Sigmoid colon (tissue), 7 donors: Measurements from ENCODE around the gene MAP1B. TPM values are rescaled to one million over a fixed set of nuclear protein-coding genes. Genes with fewer than 3 reads are reported as not detected.

ENCODE experiments used
- DNase-seq: peaks from one replicate; pipeline ENCODE4 v3.0.0-alpha.2; 2019
- H3K27ac ChIP-seq, 4 donors: fragments of 200-600 bp; sonication (generic); one replicate each; pipeline ENCODE4 v1.5.1; 2016 to 2019; ENCODE audit warnings: mild to moderate bottlenecking in 1 of 4
- H3K27me3 ChIP-seq, 3 donors: fragments of 200-600 bp; sonication (generic); one replicate each; pipeline ENCODE4 v1.5.1; 2019; ENCODE audit warnings: mild to moderate bottlenecking in 1 of 3
- H3K36me3 ChIP-seq, 4 donors: fragments of 200-600 bp; sonication (generic); one replicate each; pipeline ENCODE4 v1.5.1; 2016 to 2019
- H3K4me1 ChIP-seq, 4 donors: fragments of 200-600 bp; sonication (generic); one replicate each; pipeline ENCODE4 v1.5.1; 2017 to 2019
- H3K4me3 ChIP-seq, 4 donors: fragments of 200-600 bp; sonication (generic); one replicate each; pipeline ENCODE4 v1.5.1; 2017 to 2019; ENCODE audit warnings: mild to moderate bottlenecking in 2 of 4, moderate library complexity in 1 of 4
- H3K9me3 ChIP-seq, 4 donors: fragments of 200-600 bp in 3 of 4; sonication (generic) in 3 of 4; one replicate each; pipeline versions ENCODE4 v1.5.1 to v1.6.1; 2013 to 2019
- CTCF ChIP-seq, 4 experiments: fragments of 450-650 bp in 3 of 4; fragments of 200-600 bp in 1 of 4; IDR thresholded peaks; one replicate each; pipeline ENCODE4 v1.5.1; 2016 to 2019; ENCODE audit warnings: antibody characterized with exemption in 4 of 4, mild to moderate bottlenecking in 3 of 4, moderate library complexity in 2 of 4
- EP300 ChIP-seq, 4 donors: sonication (generic); formaldehyde crosslinking; IDR thresholded peaks; one replicate each; pipeline ENCODE4 v1.6.1; 2017; ENCODE audit warnings: antibody characterized with exemption in 4 of 4
- POLR2A ChIP-seq, 2 donors: fragments of 450-650 bp; IDR thresholded peaks; one replicate each; pipeline ENCODE4 v1.6.1; 2016; ENCODE audit warnings: antibody characterized with exemption in 2 of 2, mild to moderate bottlenecking in 2 of 2, moderate library complexity in 2 of 2
- POLR2AphosphoS5 ChIP-seq, 4 donors: sonication (generic); formaldehyde crosslinking; IDR thresholded peaks; one replicate each; pipeline ENCODE4 v1.6.1; 2017; ENCODE audit warnings: antibody characterized with exemption in 4 of 4
- whole genome bisulfite sequencing, 2 donors: extraction: QIAGEN DNeasy Blood & Tissue Kit; methylation state at CpG; one replicate each; pipeline ENCODE4 v1.1.7; 2013; 5-methylcytosine and 5-hydroxymethylcytosine counted together
- intact Hi-C: fragments of 100-400 bp; cut with DNase I; formaldehyde crosslinking; loops from one replicate; pipeline ENCODE4 v1.15.1; 2023
- polyA plus RNA-seq, 3 donors: library from polyadenylated mRNA; stranded (reverse); fragments of 200-250 nt; gene quantifications; one replicate each; pipeline ENCODE4 v1.2.3, GENCODE V29; 2013
- total RNA-seq, 4 donors: library from RNA; depleted of rRNA; stranded (reverse); fragments of >200 nt; gene quantifications; one replicate each; pipeline ENCODE4 v1.1.0, GENCODE V29; 2016
- donor health status: healthy with polysubstance abuse.
- donor health status: Bipolar disorder and iron deficiency.
- donor health status: healthy.

Gene MAP1B
- total and polyA plus RNA-seq, 7 donors = 0.69 to 659 (median 98.6) TPM

- H3K36me3 ChIP-seq = peaks cover 0 to 37% (median 14%) of the 10 kb centered on the region in 4 donors
- H3K27ac ChIP-seq = no peak overlapping the region
- 83 to 88% methylated on average over 6 of the region's 6 CpGs for WGBS, 2 donors
- H3K27me3 ChIP-seq = no peaks in the 10 kb centered on the region
- intact Hi-C loops = no loop called here
- H3K9me3 ChIP-seq = no peaks in the 10 kb centered on the region
- TF ChIP-seq EP300 (IDR thresholded peaks at IDR 0.05) (no peak), POLR2AphosphoS5 (IDR thresholded peaks at IDR 0.05) (no peak), POLR2A (IDR thresholded peaks at IDR 0.05) (no peak), CTCF (IDR thresholded peaks at IDR 0.05) (no peak)
- no peak overlapping the region for H3K4me3 ChIP-seq
- no peak for DNase-seq
- H3K4me1 ChIP-seq = no peaks in the 10 kb centered on the region
These were observed 87.6 kb downstream of the MAP1B start for GRCh38 chr5:72194846-72195245.

GRCh38 chr5:72195581-72195980 is 88.3 kb downstream of the MAP1B start:
- TF ChIP-seq EP300 (IDR thresholded peaks at IDR 0.05) (no peak), POLR2A (IDR thresholded peaks at IDR 0.05) (no peak), CTCF (IDR thresholded peaks at IDR 0.05) (no peak), POLR2AphosphoS5 (IDR thresholded peaks at IDR 0.05) (no peak)
- H3K4me1 ChIP-seq = no peaks in the 10 kb centered on the region

GRCh38 chr5:72197393-72197792 is 90.1 kb downstream of the MAP1B start:
- Histone ChIP-seq H3K27me3 (no peaks in the 10 kb centered on the region), H3K27ac (no peak overlapping the region), H3K9me3 (no peaks in the 10 kb centered on the region), H3K4me3 (no peak overlapping the region), H3K4me1 (no peaks in the 10 kb centered on the region), H3K36me3 (peaks cover 0 to 49% (median 15%) of the 10 kb centered on the region in 4 donors)
- intact Hi-C loops = no loop called here
- DNase-seq = no peak
- TF ChIP-seq POLR2A (IDR thresholded peaks at IDR 0.05) (no peak), POLR2AphosphoS5 (IDR thresholded peaks at IDR 0.05) (no peak), CTCF (IDR thresholded peaks at IDR 0.05) (no peak), EP300 (IDR thresholded peaks at IDR 0.05) (no peak)
- 94 to 97% methylated on average over 5 of the region's 5 CpGs for WGBS, 2 donors

More at GRCh38 chr5:72195581-72195980, 88.3 kb downstream of the MAP1B start:
- Histone ChIP-seq H3K27ac (no peak overlapping the region), H3K27me3 (no peaks in the 10 kb centered on the region), H3K4me3 (no peak overlapping the region), H3K36me3 (peaks cover 0 to 45% (median 15%) of the 10 kb centered on the region in 4 donors), H3K9me3 (no peaks in the 10 kb centered on the region)
- 92 to 94% methylated on average over 10 of the region's 10 CpGs for WGBS, 2 donors
- intact Hi-C loops = no loop called here
- no peak for DNase-seq

GRCh38 chr5:72199681-72200080 is 92.4 kb downstream of the MAP1B start:
- 95 to 98% methylated on average over 15 of the region's 15 CpGs for WGBS, 2 donors
- Histone ChIP-seq H3K9me3 (no peaks in the 10 kb centered on the region), H3K27me3 (no peaks in the 10 kb centered on the region), H3K36me3 (peaks cover 5 to 59% (median 28%) of the 10 kb centered on the region in 4 donors), H3K4me1 (no peaks in the 10 kb centered on the region), H3K27ac (no peak overlapping the region), H3K4me3 (no peak overlapping the region)
- TF ChIP-seq EP300 (IDR thresholded peaks at IDR 0.05) = no peak
- no peak for TF ChIP-seq POLR2AphosphoS5 (IDR thresholded peaks at IDR 0.05)
- no peak for TF ChIP-seq CTCF (IDR thresholded peaks at IDR 0.05)
- no peak for TF ChIP-seq POLR2A (IDR thresholded peaks at IDR 0.05)
- intact Hi-C loops = no loop called here
- no peak for DNase-seq

- Histone ChIP-seq H3K4me3 (no peak overlapping the region), H3K36me3 (peaks cover 5 to 77% (median 25%) of the 10 kb centered on the region in 4 donors), H3K27ac (no peak overlapping the region), H3K4me1 (no peaks in the 10 kb centered on the region), H3K27me3 (no peaks in the 10 kb centered on the region), H3K9me3 (no peaks in the 10 kb centered on the region)
- intact Hi-C loops = no loop called here
- DNase-seq = no peak
- WGBS, 2 donors = 85 to 88% methylated on average over 3 of the region's 3 CpGs
- TF ChIP-seq EP300 (IDR thresholded peaks at IDR 0.05) (no peak), POLR2A (IDR thresholded peaks at IDR 0.05) (no peak), CTCF (IDR thresholded peaks at IDR 0.05) (no peak), POLR2AphosphoS5 (IDR thresholded peaks at IDR 0.05) (no peak)
These were observed 95.1 kb downstream of the MAP1B start for GRCh38 chr5:72202331-72202825.
